Astrocyte (in vitro differentiated cells and primary cell): ENCODE results near the gene LCE3C. TPM values are rescaled to one million over a fixed set of nuclear protein-coding genes. Genes with fewer than 3 reads are reported as not detected.

Source experiments
- DNase-seq: peaks from one replicate; pipeline ENCODE4 v3.0.0-alpha.2; 2010; ENCODE audit warnings: low read depth
- FAIRE-seq: peaks from 2 replicates; lab custom pipeline; 2011; peaks lifted over from hg19 to GRCh38; lab: Jason Lieb, UNC
- H2AFZ ChIP-seq: 2 replicates; pipeline ENCODE4 v1.6.0; 2012; ENCODE audit warnings: low read depth, low read length, inconsistent platforms
- H3K27ac ChIP-seq: 2 replicates; pipeline ENCODE4 v1.5.1; 2011; ENCODE audit warnings: low read depth, low read length, inconsistent platforms
- H3K27me3 ChIP-seq: 2 replicates; pipeline ENCODE4 v1.6.0; 2011; ENCODE audit warnings: low read length, inconsistent platforms; ENCODE audit not compliant: insufficient read depth
- H3K36me3 ChIP-seq: 2 replicates; pipeline ENCODE4 v1.5.1; 2011; ENCODE audit warnings: low read length, inconsistent platforms; ENCODE audit not compliant: insufficient read depth
- H3K4me1 ChIP-seq: 2 replicates; pipeline ENCODE4 v1.5.1; 2011; ENCODE audit warnings: low read length, inconsistent platforms; ENCODE audit not compliant: insufficient read depth
- H3K4me2 ChIP-seq: 2 replicates; pipeline ENCODE4 v1.6.0; 2012; ENCODE audit warnings: low read length, inconsistent platforms
- H3K4me3 ChIP-seq: 2 replicates; pipeline ENCODE4 v1.5.1; 2011; ENCODE audit warnings: low read depth, mild to moderate bottlenecking, low read length, inconsistent platforms; ENCODE audit not compliant: insufficient read depth
- H3K79me2 ChIP-seq: 2 replicates; pipeline ENCODE4 v1.6.0; 2012; ENCODE audit warnings: mild to moderate bottlenecking, low read length, inconsistent platforms; ENCODE audit not compliant: insufficient read depth
- H3K9ac ChIP-seq: 2 replicates; pipeline ENCODE4 v1.6.0; 2012; ENCODE audit warnings: mild to moderate bottlenecking, low read length, inconsistent platforms
- H3K9me3 ChIP-seq: 2 replicates; pipeline ENCODE4 v1.5.1; 2012; ENCODE audit warnings: low read depth, mild to moderate bottlenecking, low read length, inconsistent platforms; ENCODE audit not compliant: insufficient read depth
- H4K20me1 ChIP-seq: 2 replicates; pipeline ENCODE4 v1.6.0; 2012; ENCODE audit warnings: low read length, inconsistent platforms; ENCODE audit not compliant: insufficient read depth
- H3K27ac Mint-ChIP-seq: one replicate; pipeline ENCODE4 v1.8.0; 2021; ENCODE audit warnings: mild to moderate bottlenecking, mixed read lengths; ENCODE audit not compliant: unreplicated experiment
- H3K27me3 Mint-ChIP-seq: one replicate; pipeline ENCODE4 v1.8.0; 2021; ENCODE audit warnings: low read depth, mixed read lengths; ENCODE audit not compliant: unreplicated experiment
- H3K36me3 Mint-ChIP-seq: one replicate; pipeline ENCODE4 v1.8.0; 2021; ENCODE audit warnings: low read depth, mixed read lengths; ENCODE audit not compliant: unreplicated experiment
- H3K4me1 Mint-ChIP-seq: one replicate; pipeline ENCODE4 v1.8.0; 2021; ENCODE audit warnings: low read depth, mixed read lengths; ENCODE audit not compliant: unreplicated experiment
- H3K4me3 Mint-ChIP-seq: one replicate; pipeline ENCODE4 v1.8.0; 2021; ENCODE audit warnings: mild to moderate bottlenecking, moderate library complexity, mixed read lengths; ENCODE audit not compliant: unreplicated experiment
- H3K9me3 Mint-ChIP-seq: one replicate; pipeline ENCODE4 v1.8.0; 2021; ENCODE audit warnings: mild to moderate bottlenecking, mixed read lengths; ENCODE audit not compliant: unreplicated experiment
- EZH2 ChIP-seq: IDR thresholded peaks from 2 replicates; pipeline ENCODE4 v1.6.1; 2012; ENCODE audit warnings: mild to moderate bottlenecking, low read length, inconsistent platforms; ENCODE audit not compliant: insufficient read depth
- total RNA-seq: library from RNA; stranded (reverse); gene quantifications from 2 replicates; pipeline ENCODE4 v1.2.1, GENCODE V29; 2021
- TF ChIP-seq, protein P1 (sequence below): IDR thresholded peaks from 2 replicates; pipeline ENCODE4 v1.5.1; 2011; ENCODE audit warnings: low read depth, mild to moderate bottlenecking, inconsistent platforms, low read length, moderate library complexity; ENCODE audit not compliant: insufficient read depth

The LCE3C gene
- total RNA-seq, 1 donor from 2014 or later, result not detected

- TF ChIP-seq, protein P1, sequence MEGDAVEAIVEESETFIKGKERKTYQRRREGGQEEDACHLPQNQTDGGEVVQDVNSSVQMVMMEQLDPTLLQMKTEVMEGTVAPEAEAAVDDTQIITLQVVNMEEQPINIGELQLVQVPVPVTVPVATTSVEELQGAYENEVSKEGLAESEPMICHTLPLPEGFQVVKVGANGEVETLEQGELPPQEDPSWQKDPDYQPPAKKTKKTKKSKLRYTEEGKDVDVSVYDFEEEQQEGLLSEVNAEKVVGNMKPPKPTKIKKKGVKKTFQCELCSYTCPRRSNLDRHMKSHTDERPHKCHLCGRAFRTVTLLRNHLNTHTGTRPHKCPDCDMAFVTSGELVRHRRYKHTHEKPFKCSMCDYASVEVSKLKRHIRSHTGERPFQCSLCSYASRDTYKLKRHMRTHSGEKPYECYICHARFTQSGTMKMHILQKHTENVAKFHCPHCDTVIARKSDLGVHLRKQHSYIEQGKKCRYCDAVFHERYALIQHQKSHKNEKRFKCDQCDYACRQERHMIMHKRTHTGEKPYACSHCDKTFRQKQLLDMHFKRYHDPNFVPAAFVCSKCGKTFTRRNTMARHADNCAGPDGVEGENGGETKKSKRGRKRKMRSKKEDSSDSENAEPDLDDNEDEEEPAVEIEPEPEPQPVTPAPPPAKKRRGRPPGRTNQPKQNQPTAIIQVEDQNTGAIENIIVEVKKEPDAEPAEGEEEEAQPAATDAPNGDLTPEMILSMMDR, result no peak
- TF ChIP-seq EZH2, result no peak
- Mint-ChIP-seq H3K9me3 (peaks cover 2% of the 10 kb centered on the region), H3K4me1 (no peaks in the 10 kb centered on the region), H3K27ac (no peak overlapping the region), H3K36me3 (no peaks in the 10 kb centered on the region), H3K27me3 (peaks cover 13% of the 10 kb centered on the region), H3K4me3 (no peak overlapping the region)
- FAIRE-seq, result no peak
- DNase-seq, result no peak
- Histone ChIP-seq H3K27me3 (no peaks in the 10 kb centered on the region), H4K20me1 (no peaks in the 10 kb centered on the region), H2AFZ (no peak overlapping the region), H3K4me2 (no peak overlapping the region), H3K27ac (no peak overlapping the region), H3K4me1 (no peaks in the 10 kb centered on the region), H3K9ac (no peak overlapping the region), H3K9me3 (no peaks in the 10 kb centered on the region), H3K36me3 (no peaks in the 10 kb centered on the region), H3K79me2 (no peaks in the 10 kb centered on the region), H3K4me3 (no peak overlapping the region)
Observed at GRCh38 chr1:152645146-152645545, 45.1 kb downstream of the LCE3C start.

DNA sequence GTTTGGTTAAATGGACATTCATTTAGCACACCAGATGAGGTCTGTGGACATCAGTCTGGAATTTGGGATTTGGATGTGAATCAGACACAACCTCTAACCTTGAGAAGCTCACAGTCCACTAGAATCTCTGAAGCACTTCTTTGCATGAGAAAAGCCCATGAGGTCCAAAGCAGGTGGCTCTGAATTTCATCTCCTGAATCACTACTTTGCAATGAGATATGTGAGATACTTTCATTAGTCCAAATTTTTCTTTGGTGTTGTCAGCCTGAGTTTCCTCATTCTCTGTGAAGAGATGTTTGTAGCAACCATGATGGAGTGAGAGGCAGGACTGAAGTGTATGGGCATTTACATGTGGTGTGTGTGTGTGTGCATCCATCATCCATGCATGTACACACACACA is 46.6 kb downstream of the LCE3C start:
- H3K27ac ChIP-seq, result no peak overlapping the region
- FAIRE-seq (no peak), DNase-seq (no peak)
- H3K27me3 ChIP-seq, result no peaks in the 10 kb centered on the region
- no peak overlapping the region for H3K9ac ChIP-seq
- no peaks in the 10 kb centered on the region for H3K4me1 ChIP-seq
- H2AFZ ChIP-seq, result no peak overlapping the region
- no peak overlapping the region for H3K4me2 ChIP-seq
- H3K79me2 ChIP-seq, result no peaks in the 10 kb centered on the region
- TF ChIP-seq, protein P1, result no peak
- no peak for TF ChIP-seq EZH2
- no peaks in the 10 kb centered on the region for H4K20me1 ChIP-seq
- Mint-ChIP-seq H3K27ac (no peak overlapping the region), H3K36me3 (no peaks in the 10 kb centered on the region), H3K4me3 (no peak overlapping the region), H3K27me3 (peaks cover 13% of the 10 kb centered on the region), H3K4me1 (no peaks in the 10 kb centered on the region), H3K9me3 (peaks cover 2% of the 10 kb centered on the region)
- no peaks in the 10 kb centered on the region for H3K36me3 ChIP-seq
- H3K9me3 ChIP-seq, result no peaks in the 10 kb centered on the region
- H3K4me3 ChIP-seq, result no peak overlapping the region

Other genes starting within 250 kb of the LCE3C start
- not detected in 2 replicates for gene FLG2, start 240.2 kb upstream of the LCE3C start, total RNA-seq
- gene CRNN, start 186.0 kb upstream of the LCE3C start, total RNA-seq, result not detected in 2 replicates
- not detected in 2 replicates for gene LCE5A, start 89.4 kb upstream of the LCE3C start, total RNA-seq
- not detected in 2 replicates for gene CRCT1, start 85.8 kb upstream of the LCE3C start, total RNA-seq
- not detected in 2 replicates for gene LCE3E, start 33.5 kb upstream of the LCE3C start, total RNA-seq
- not detected in 2 replicates for gene LCE3D, start 19.7 kb upstream of the LCE3C start, total RNA-seq
- gene LCE3B, start 13.6 kb downstream of the LCE3C start, total RNA-seq, result not detected in 2 replicates
- not detected in 2 replicates for gene LCE3A, start 22.9 kb downstream of the LCE3C start, total RNA-seq
- not detected in 2 replicates for gene LCE2D, start 63.1 kb downstream of the LCE3C start, total RNA-seq
- not detected in 2 replicates for gene LCE2C, start 75.0 kb downstream of the LCE3C start, total RNA-seq
- not detected in 2 replicates for gene LCE2B, start 85.9 kb downstream of the LCE3C start, total RNA-seq
- not detected in 2 replicates for gene LCE2A, start 98.1 kb downstream of the LCE3C start, total RNA-seq
- gene LCE4A, start 107.9 kb downstream of the LCE3C start, total RNA-seq, result not detected in 2 replicates
- gene KPRP, start 157.8 kb downstream of the LCE3C start, total RNA-seq, result not detected in 2 replicates
- not detected in 2 replicates for gene LCE1F, start 174.9 kb downstream of the LCE3C start, total RNA-seq
- not detected in 2 replicates for gene LCE1E, start 186.0 kb downstream of the LCE3C start, total RNA-seq
- gene LCE1D, start 196.5 kb downstream of the LCE3C start, total RNA-seq, result not detected in 2 replicates
- gene LCE1C, start 206.4 kb downstream of the LCE3C start, total RNA-seq, result not detected in 2 replicates
- gene LCE1B, start 211.7 kb downstream of the LCE3C start, total RNA-seq, result not detected in 2 replicates
- gene LCE1A, start 227.2 kb downstream of the LCE3C start, total RNA-seq, result not detected in 2 replicates
- not detected in 2 replicates for gene LCE6A, start 242.6 kb downstream of the LCE3C start, total RNA-seq